Measurements from ENCODE around the gene RNF217. TPM values are rescaled to one million over a fixed set of nuclear protein-coding genes. Genes with fewer than 3 reads are reported as not detected.
"Not testable (repeated sequence)": the region's sequence is repeated elsewhere in the genome, so short reads cannot be mapped to it uniquely, and the experiment has no call there.

Gene RNF217
- total RNA-seq, 3 donors from 2014 or later (not counting 1 experiment from before 2014, with no cell fraction given), result 3.3 to 9.5 (median 4.4) TPM

GRCh38 chr6:125124049-125124669 lies 161.9 kb downstream of the RNF217 start:
- no peak for TF ChIP-seq CTCF (IDR thresholded peaks at IDR 0.05)
- WGBS (ENCODE audit: insufficient coverage), result 95% methylated on average over 6 of the region's 6 CpGs
- Histone ChIP-seq H3K9me3 (ENCODE audit: control insufficient read depth, insufficient read depth, low read length) (no peaks in the 10 kb centered on the region), H3K27me3 (ENCODE audit: control insufficient read depth, insufficient read depth, low read length) (no peaks in the 10 kb centered on the region), H3K36me3 (ENCODE audit: control insufficient read depth, insufficient read depth, low read length) (no peaks in the 10 kb centered on the region), H3K4me3 (ENCODE audit: low read length) (no peak overlapping the region), H3K27ac (ENCODE audit: low read length) (no peak overlapping the region), H3K4me1 (ENCODE audit: control insufficient read depth, insufficient read depth, low read length) (no peaks in the 10 kb centered on the region)
- Mint-ChIP-seq H3K4me1 (no peaks in the 10 kb centered on the region), H3K4me3 (no peak overlapping the region), H3K27ac (no peak overlapping the region), H3K27me3 (ENCODE audit: low read depth in 2 of 2) (peaks cover 6 to 14% of the 10 kb centered on the region in 2 donors), H3K9me3 (no peaks in the 10 kb centered on the region), H3K36me3 (no peaks in the 10 kb centered on the region)
- DNase-seq, result no peak
- intact Hi-C loops (cut with micrococcal nuclease), result no loop called here
- ATAC-seq, result no peak

- H3K4me1 ChIP-seq (ENCODE audit: control insufficient read depth, insufficient read depth, low read length); H3K9me3 ChIP-seq (ENCODE audit: control insufficient read depth, insufficient read depth, low read length); H3K9me3 Mint-ChIP-seq; H3K36me3 ChIP-seq (ENCODE audit: control insufficient read depth, insufficient read depth, low read length); DNase-seq; H3K27ac Mint-ChIP-seq; ATAC-seq; H3K27ac ChIP-seq (ENCODE audit: low read length); intact Hi-C loops (cut with micrococcal nuclease); H3K4me1 Mint-ChIP-seq; H3K36me3 Mint-ChIP-seq; H3K27me3 ChIP-seq (ENCODE audit: control insufficient read depth, insufficient read depth, low read length); H3K4me3 Mint-ChIP-seq; H3K4me3 ChIP-seq (ENCODE audit: low read length): not testable (repeated sequence)
- WGBS (ENCODE audit: insufficient coverage), result 98% methylated on average over 23 of the region's 23 CpGs
- H3K27me3 Mint-ChIP-seq (ENCODE audit: low read depth in 2 of 2), result peaks cover 15 to 17% of the 10 kb centered on the region in 2 donors
Observed at GRCh38 chr6:125125856-125126255, 163.6 kb downstream of the RNF217 start.

- Mint-ChIP-seq H3K27me3 (ENCODE audit: low read depth in 2 of 2) (peaks cover 15% of the 10 kb centered on the region in 2 donors), H3K9me3 (no peaks in the 10 kb centered on the region), H3K4me1 (no peaks in the 10 kb centered on the region), H3K36me3 (no peaks in the 10 kb centered on the region), H3K4me3 (no peak overlapping the region), H3K27ac (no peak overlapping the region)
- TF ChIP-seq CTCF (IDR thresholded peaks at IDR 0.05), result no peak
- Histone ChIP-seq H3K27ac (ENCODE audit: low read length) (no peak overlapping the region), H3K4me1 (ENCODE audit: control insufficient read depth, insufficient read depth, low read length) (no peaks in the 10 kb centered on the region), H3K9me3 (ENCODE audit: control insufficient read depth, insufficient read depth, low read length) (no peaks in the 10 kb centered on the region), H3K36me3 (ENCODE audit: control insufficient read depth, insufficient read depth, low read length) (no peaks in the 10 kb centered on the region), H3K27me3 (ENCODE audit: control insufficient read depth, insufficient read depth, low read length) (no peaks in the 10 kb centered on the region), H3K4me3 (ENCODE audit: low read length) (no peak overlapping the region)
- ATAC-seq, result no peak
- WGBS (ENCODE audit: insufficient coverage), result 76% methylated on average over 4 of the region's 4 CpGs
- intact Hi-C loops (cut with micrococcal nuclease), result no loop called here
- no peak for DNase-seq
Observed at GRCh38 chr6:125129354-125129753, 167.1 kb downstream of the RNF217 start.

GRCh38 chr6:125132058-125132457 lies 169.8 kb downstream of the RNF217 start:
- no peaks in the 10 kb centered on the region for H3K9me3 Mint-ChIP-seq

More at GRCh38 chr6:125132058-125132457, 169.8 kb downstream of the RNF217 start:
- no peak overlapping the region for H3K4me3 Mint-ChIP-seq
- peaks cover 10 to 15% of the 10 kb centered on the region in 2 donors for H3K27me3 Mint-ChIP-seq (ENCODE audit: low read depth in 2 of 2)
- no peaks in the 10 kb centered on the region for H3K36me3 Mint-ChIP-seq
- 43% methylated on average over 1 of the region's 1 CpG for WGBS (ENCODE audit: insufficient coverage)
- no peaks in the 10 kb centered on the region for H3K4me1 Mint-ChIP-seq
- no peak overlapping the region for H3K4me3 ChIP-seq (ENCODE audit: low read length)
- intact Hi-C loops (cut with micrococcal nuclease), result no loop called here
- H3K36me3 ChIP-seq (ENCODE audit: control insufficient read depth, insufficient read depth, low read length), result no peaks in the 10 kb centered on the region
- H3K9me3 ChIP-seq (ENCODE audit: control insufficient read depth, insufficient read depth, low read length), result no peaks in the 10 kb centered on the region
- no peaks in the 10 kb centered on the region for H3K4me1 ChIP-seq (ENCODE audit: control insufficient read depth, insufficient read depth, low read length)
- no peak overlapping the region for H3K27ac ChIP-seq (ENCODE audit: low read length)
- DNase-seq, result no peak
- no peaks in the 10 kb centered on the region for H3K27me3 ChIP-seq (ENCODE audit: control insufficient read depth, insufficient read depth, low read length)
- no peak for ATAC-seq
- H3K27ac Mint-ChIP-seq, result no peak overlapping the region
- no peak for TF ChIP-seq CTCF (IDR thresholded peaks at IDR 0.05)
